K562 (cell line): ENCODE data around the gene RNF150. TPM values are rescaled to one million over a fixed set of nuclear protein-coding genes. Genes with fewer than 3 reads are reported as not detected.

Experiments
- ATAC-seq: fragments of 200-7000 bp; cut with Tn5 transposase; 3 replicates; pipeline ENCODE4 v1.9.1; 2020; ENCODE audit warnings: moderate library complexity
- BruUV-seq: library from RNA; stranded (reverse); fragments of 400-500 nt; replicated peaks from 2 replicates; lab custom pipeline; 2021; lab: Mats Ljungman, UMichigan
- CTCF ChIA-PET: fragments of 300-600 bp; formaldehyde crosslinking; extraction: SDS; loops from one replicate; lab custom pipeline; 2021; ENCODE audit warnings: low intra/inter-chr PET ratio; lab: Yijun Ruan, JAX
- POLR2A ChIA-PET: fragments of 300-600, 350-650 bp; sonication (Branson Sonifier 250); formaldehyde crosslinking; extraction: SDS; loops from one replicate; lab custom pipeline; 2021; ENCODE audit warnings: antibody characterized with exemption, inconsistent platforms; lab: Yijun Ruan, JAX
- DNase-seq, 4 experiments: peaks; one replicate each; pipeline versions ENCODE4 v3.0.0 to v3.0.0-alpha.2; 2011 to 2018; ENCODE audit warnings: low spot score in 3 of 4, mixed read lengths in 3 of 4; ENCODE audit errors: extremely low read depth in 1 of 4
- FAIRE-seq: peaks from 2 replicates; lab custom pipeline; 2011; peaks lifted over from hg19 to GRCh38; lab: Jason Lieb, UNC
- H2AFZ ChIP-seq: 2 replicates; pipeline ENCODE4 v1.6.0; 2011; ENCODE audit warnings: low read depth, low read length, control low read depth, inconsistent platforms
- H3K27ac ChIP-seq: fragments of 200-600 bp; 3 replicates; pipeline ENCODE4 v1.8.0; 2011; ENCODE audit warnings: low read depth, mild to moderate bottlenecking, control low read depth, inconsistent platforms, low read length, moderate library complexity, mixed read lengths; ENCODE audit errors: extremely low read depth
- H3K27me3 ChIP-seq, 2 experiments: fragments of 300-600 bp in 1 of 2; 2 replicates in 1 of 2; 3 replicates in 1 of 2; pipeline versions ENCODE4 v1.6.0 to v1.8.0; 2011; ENCODE audit warnings: inconsistent platforms in 2 of 2, low read length in 2 of 2, mild to moderate bottlenecking in 1 of 2, mixed read lengths in 1 of 2, moderate library complexity in 1 of 2; ENCODE audit not compliant: control insufficient read depth in 2 of 2, insufficient read depth in 2 of 2
- H3K36me3 ChIP-seq: fragments of 300-600 bp; 3 replicates; pipeline ENCODE4 v1.8.0; 2011; ENCODE audit warnings: mild to moderate bottlenecking, low read length, inconsistent platforms; ENCODE audit not compliant: control insufficient read depth, insufficient read depth
- H3K4me1 ChIP-seq, 2 experiments: fragments of 200-600 bp in 1 of 2; replicated peaks in 1 of 2; 2 replicates in 1 of 2; 3 replicates in 1 of 2; pipeline versions ENCODE4 v1.5.1 to v1.8.0; 2011; ENCODE audit warnings: inconsistent platforms in 2 of 2, low read length in 2 of 2, mild to moderate bottlenecking in 1 of 2, mixed read lengths in 1 of 2, moderate library complexity in 1 of 2; ENCODE audit not compliant: control insufficient read depth in 2 of 2, insufficient read depth in 2 of 2
- H3K4me2 ChIP-seq: 2 replicates; pipeline ENCODE4 v1.6.1; 2011; ENCODE audit warnings: low read length, control low read depth, inconsistent platforms, mixed read lengths; ENCODE audit not compliant: insufficient read depth
- H3K4me3 ChIP-seq: fragments of 200-600 bp; sonication (generic), shearing (Covaris generic); 2 replicates; pipeline ENCODE4 v1.5.1; 2016; ENCODE audit warnings: control low read depth, inconsistent platforms
- H3K79me2 ChIP-seq: fragments of 200-600 bp; 3 replicates; pipeline ENCODE4 v1.8.0; 2011; ENCODE audit warnings: low read length, inconsistent platforms; ENCODE audit not compliant: control insufficient read depth, insufficient read depth
- H3K9ac ChIP-seq, 2 experiments: 2 replicates each; pipeline versions ENCODE4 v1.6.0 to v1.6.1; 2011; ENCODE audit warnings: low read depth in 2 of 2, low read length in 2 of 2, control low read depth in 1 of 2, inconsistent platforms in 1 of 2, mild to moderate bottlenecking in 1 of 2, mixed read lengths in 1 of 2; ENCODE audit not compliant: insufficient read depth in 1 of 2
- H3K9me1 ChIP-seq: one replicate; pipeline ENCODE4 v1.6.0; 2011; ENCODE audit warnings: inconsistent platforms, mild to moderate bottlenecking, low read length, moderate library complexity; ENCODE audit not compliant: control insufficient read depth, insufficient read depth
- H3K9me3 ChIP-seq: replicated peaks from 2 replicates; pipeline ENCODE4 v1.5.1; 2011; ENCODE audit warnings: low read depth, low read length, inconsistent platforms; ENCODE audit not compliant: control insufficient read depth, insufficient read depth
- H4K20me1 ChIP-seq: replicated peaks from 2 replicates; pipeline ENCODE4 v1.6.1; 2011; ENCODE audit warnings: low read length, inconsistent platforms, mixed read lengths; ENCODE audit not compliant: control insufficient read depth, insufficient read depth
- ATF3 ChIP-seq, 2 experiments: fragments of 450-650 bp in 1 of 2; sonication (generic) in 1 of 2; formaldehyde crosslinking in 1 of 2; IDR thresholded peaks in 1 of 2; conservative IDR thresholded peaks in 1 of 2; 2 replicates each; pipeline versions ENCODE4 v1.6.1 to v1.8.1; 2016 to 2023; ENCODE audit warnings: mild to moderate bottlenecking in 2 of 2, moderate library complexity in 2 of 2, inconsistent platforms in 1 of 2, missing genetic modification reagents in 1 of 2
- BRF2 ChIP-seq: IDR thresholded peaks from 3 replicates; pipeline ENCODE4 v1.6.1; 2011; ENCODE audit warnings: borderline replicate concordance, mild to moderate bottlenecking; ENCODE audit not compliant: insufficient read length, insufficient read depth
- KLF16 ChIP-seq: IDR thresholded peaks from 2 replicates; pipeline ENCODE4 v1.6.1; 2016; ENCODE audit warnings: antibody characterized with exemption
- PBX2 ChIP-seq, 2 experiments: IDR thresholded peaks in 1 of 2; conservative IDR thresholded peaks in 1 of 2; 2 replicates each; pipeline ENCODE4 v1.6.1; 2016; ENCODE audit warnings: low read depth in 2 of 2, mild to moderate bottlenecking in 1 of 2, missing compliant biosample characterization in 1 of 2, missing genetic modification characterization in 1 of 2, moderate library complexity in 1 of 2
- SIN3B ChIP-seq: fragments of 450-650 bp; IDR thresholded peaks from 2 replicates; pipeline ENCODE4 v1.6.1; 2017; ENCODE audit warnings: low read depth, mild to moderate bottlenecking, moderate library complexity
- SMARCE1 ChIP-seq: fragments of 450-650 bp; IDR thresholded peaks from 2 replicates; pipeline ENCODE4 v1.7.1; 2016; ENCODE audit warnings: mild to moderate bottlenecking
- WGBS: fragments of 100-300 bp; shearing (Covaris generic); methylation state at CpG from one replicate; pipeline ENCODE4 v1.1.6; 2016; ENCODE audit warnings: low coverage, mixed read lengths; ENCODE audit not compliant: insufficient coverage; ENCODE audit errors: missing lambda C conversion rate; 5-methylcytosine and 5-hydroxymethylcytosine counted together
- in situ Hi-C: fragments of 300-500 bp; cut with MboI; formaldehyde crosslinking; loops from 4 replicates; pipeline ENCODE4 v1.15.0; 2018; ENCODE audit warnings: inconsistent platforms, mixed read lengths
- intact Hi-C: fragments of 100-400 bp; cut with micrococcal nuclease; formaldehyde crosslinking; loops from 2 replicates; pipeline ENCODE4 v1.14.2; 2022
- polyA plus RNA-seq, 8 experiments: library from polyadenylated mRNA; depleted of rRNA in 4 of 8; stranded (reverse) in 5 of 8; unstranded in 3 of 8; fragments of >200 nt; fragmentation: Nextera tagmentation in 2 of 8; fragmentation: Illumina TruSeq in 1 of 8; extraction: Ambion mirVana in 2 of 8; extraction: Trizol in 1 of 8; gene quantifications; 2 replicates each; pipeline versions ENCODE4 v1.2.1 to v1.2.3, GENCODE V29; 2011 to 2014; ENCODE audit warnings: inconsistent platforms in 1 of 8, missing spikeins in 1 of 8
- total RNA-seq, 7 experiments: library from RNA; depleted of rRNA in 6 of 7; stranded (reverse); fragments of >200 nt in 6 of 7; fragmentation: Illumina TruSeq in 2 of 7; extraction: Trizol in 2 of 7; gene quantifications; 2 replicates each; pipeline versions ENCODE4 v1.2.1 to v1.2.3, GENCODE V29; 2011 to 2021; ENCODE audit warnings: low replicate concordance in 1 of 7
- TF ChIP-seq, protein P1 (sequence below): fragments of 450-650 bp; formaldehyde crosslinking; IDR thresholded peaks from 2 replicates; pipeline ENCODE4 v1.4.0; 2022; ENCODE audit warnings: missing genetic modification characterization
- TF ChIP-seq, protein P2 (sequence below), 3 experiments: fragments of 200-800 bp in 1 of 3; sonication (Bioruptor generic) in 1 of 3; sonication (generic) in 1 of 3; formaldehyde crosslinking in 1 of 3; IDR thresholded peaks; 2 replicates each; pipeline versions ENCODE4 v1.6.1 to v1.8.0; 2016 to 2022; ENCODE audit warnings: mild to moderate bottlenecking in 2 of 3, missing compliant biosample characterization in 2 of 3, missing genetic modification characterization in 2 of 3, missing genetic modification reagents in 1 of 3

Gene RNF150
- total and polyA plus RNA-seq, 9 of the 15 experiments (the other 6 are each of a cell fraction or from before 2014, with no cell fraction given): 0.09 TPM; not detected in 8

DNA sequence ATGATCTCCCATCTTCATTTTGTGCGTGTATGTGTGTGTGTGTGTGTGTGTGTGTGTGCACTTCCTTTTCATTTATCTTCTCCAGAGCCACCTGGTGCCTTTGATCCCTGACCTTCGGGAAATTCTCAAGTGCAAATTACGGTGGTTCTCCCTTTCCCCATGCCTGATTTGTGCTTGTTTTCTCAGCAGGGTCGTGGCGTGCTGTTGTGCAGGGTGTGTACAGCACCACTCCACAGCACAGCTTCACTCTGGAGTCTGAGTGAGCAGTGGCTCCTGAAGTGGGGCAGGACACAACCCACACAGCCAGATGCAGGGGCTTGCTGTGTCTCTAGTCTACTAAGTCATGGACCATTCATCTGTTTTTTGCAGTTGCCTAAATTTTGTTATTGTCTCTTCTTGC, 262.8 kb downstream of the RNF150 start:
- Histone ChIP-seq H3K4me1 (no peaks in the 10 kb centered on the region), H4K20me1 (no peaks in the 10 kb centered on the region; the same call in 1 of the 2 replicates), H3K27me3 (no peaks in the 10 kb centered on the region; a peak in 2 of 5 replicates), H3K4me3 (no peak overlapping the region), H3K4me2 (no peak overlapping the region), H3K9me3 (no peaks in the 10 kb centered on the region), H3K9ac (no peak overlapping the region)
- no peak for ATAC-seq
- intact Hi-C loops: no loop called here
- POLR2A ChIA-PET: no interaction called here
- no peak for TF ChIP-seq BRF2
- TF ChIP-seq ATF3 (IDR thresholded peaks at IDR 0.05): no peak
- no peak for TF ChIP-seq ATF3 (CRISPR knock-in tag; conservative IDR thresholded peaks at IDR 0.05)
- TF ChIP-seq SMARCE1: no peak
- TF ChIP-seq, protein P1, sequence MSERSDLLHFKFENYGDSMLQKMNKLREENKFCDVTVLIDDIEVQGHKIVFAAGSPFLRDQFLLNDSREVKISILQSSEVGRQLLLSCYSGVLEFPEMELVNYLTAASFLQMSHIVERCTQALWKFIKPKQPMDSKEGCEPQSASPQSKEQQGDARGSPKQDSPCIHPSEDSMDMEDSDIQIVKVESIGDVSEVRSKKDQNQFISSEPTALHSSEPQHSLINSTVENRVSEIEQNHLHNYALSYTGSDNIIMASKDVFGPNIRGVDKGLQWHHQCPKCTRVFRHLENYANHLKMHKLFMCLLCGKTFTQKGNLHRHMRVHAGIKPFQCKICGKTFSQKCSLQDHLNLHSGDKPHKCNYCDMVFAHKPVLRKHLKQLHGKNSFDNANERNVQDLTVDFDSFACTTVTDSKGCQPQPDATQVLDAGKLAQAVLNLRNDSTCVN (CRISPR knock-in tag): no peak
- TF ChIP-seq KLF16: no peak
- TF ChIP-seq, protein P2, sequence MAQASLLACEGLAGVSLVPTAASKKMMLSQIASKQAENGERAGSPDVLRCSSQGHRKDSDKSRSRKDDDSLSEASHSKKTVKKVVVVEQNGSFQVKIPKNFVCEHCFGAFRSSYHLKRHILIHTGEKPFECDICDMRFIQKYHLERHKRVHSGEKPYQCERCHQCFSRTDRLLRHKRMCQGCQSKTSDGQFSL (CRISPR knock-in tag; IDR thresholded peaks at IDR 0.05): no peak
- TF ChIP-seq, protein P2 (tag; IDR thresholded peaks at IDR 0.05): no peak
- no peak for TF ChIP-seq SIN3B
- no peak for TF ChIP-seq PBX2 (CRISPR knock-in tag; IDR thresholded peaks at IDR 0.05; ENCODE audit: low read depth)
- TF ChIP-seq PBX2 (tag; conservative IDR thresholded peaks at IDR 0.05; ENCODE audit: low read depth): no peak
- TF ChIP-seq, all 486 proteins: peak for 0
- H3K36me3 ChIP-seq: no peaks in the 10 kb centered on the region
- FAIRE-seq: no peak
- no peak overlapping the region for H2AFZ ChIP-seq
- no peaks in the 10 kb centered on the region for H3K9me1 ChIP-seq
- CTCF ChIA-PET: no interaction called here
- no peaks in the 10 kb centered on the region for H3K79me2 ChIP-seq
- H3K27ac ChIP-seq: no peak overlapping the region
- DNase-seq: no peak
- 1% methylated on average over 5 of the region's 5 CpGs for WGBS
- no TSS peak for BruUV-seq
- in situ Hi-C loops: loop anchor here (25.0 kb wide), 1 partner anchor 508 kb away; the partner anchor contains the start of gene SCOC
